HL-60 (cell line): ENCODE results near the gene ZCWPW2.

Experiments used
- GABPA ChIP-seq: IDR thresholded peaks from 2 replicates; pipeline ENCODE4 v1.6.1; 2012; ENCODE audit warnings: low read depth
- POLR2AphosphoS5 ChIP-seq: IDR thresholded peaks from 2 replicates; pipeline ENCODE4 v1.6.1; 2012; ENCODE audit warnings: low read depth
- SPI1 ChIP-seq: IDR thresholded peaks from 2 replicates; pipeline ENCODE4 v1.6.1; 2012; ENCODE audit warnings: low read depth, mild to moderate bottlenecking, borderline replicate concordance
- TF ChIP-seq, protein P1 (sequence below): IDR thresholded peaks from one replicate; pipeline ENCODE4 v1.5.1; 2011; ENCODE audit warnings: low read length, control low read depth, inconsistent platforms; ENCODE audit not compliant: insufficient read depth
- TF ChIP-seq, protein P2 (sequence below): IDR thresholded peaks from 2 replicates; pipeline ENCODE4 v1.6.1; 2012; ENCODE audit warnings: low read depth; ENCODE audit not compliant: insufficient replicate concordance

DNA sequence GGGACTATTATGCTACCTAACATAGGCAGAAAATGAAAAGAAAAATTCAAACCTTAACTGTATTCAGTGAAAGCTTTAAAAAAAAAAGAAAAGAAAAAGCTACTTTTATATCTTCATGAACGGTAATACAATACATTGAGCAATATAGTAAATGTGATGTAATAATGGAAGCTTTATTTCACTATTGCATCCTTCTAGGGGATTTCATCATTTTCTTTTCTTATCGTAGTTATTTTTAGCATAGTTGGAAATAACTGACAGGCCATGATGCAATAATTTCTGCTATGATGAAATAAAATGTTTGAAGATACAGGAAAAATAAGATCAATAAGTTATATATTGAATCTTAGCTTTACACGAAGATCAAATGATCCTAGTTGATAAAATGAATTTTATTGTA is 40.3 kb upstream of the ZCWPW2 start:
- TF ChIP-seq, protein P1, sequence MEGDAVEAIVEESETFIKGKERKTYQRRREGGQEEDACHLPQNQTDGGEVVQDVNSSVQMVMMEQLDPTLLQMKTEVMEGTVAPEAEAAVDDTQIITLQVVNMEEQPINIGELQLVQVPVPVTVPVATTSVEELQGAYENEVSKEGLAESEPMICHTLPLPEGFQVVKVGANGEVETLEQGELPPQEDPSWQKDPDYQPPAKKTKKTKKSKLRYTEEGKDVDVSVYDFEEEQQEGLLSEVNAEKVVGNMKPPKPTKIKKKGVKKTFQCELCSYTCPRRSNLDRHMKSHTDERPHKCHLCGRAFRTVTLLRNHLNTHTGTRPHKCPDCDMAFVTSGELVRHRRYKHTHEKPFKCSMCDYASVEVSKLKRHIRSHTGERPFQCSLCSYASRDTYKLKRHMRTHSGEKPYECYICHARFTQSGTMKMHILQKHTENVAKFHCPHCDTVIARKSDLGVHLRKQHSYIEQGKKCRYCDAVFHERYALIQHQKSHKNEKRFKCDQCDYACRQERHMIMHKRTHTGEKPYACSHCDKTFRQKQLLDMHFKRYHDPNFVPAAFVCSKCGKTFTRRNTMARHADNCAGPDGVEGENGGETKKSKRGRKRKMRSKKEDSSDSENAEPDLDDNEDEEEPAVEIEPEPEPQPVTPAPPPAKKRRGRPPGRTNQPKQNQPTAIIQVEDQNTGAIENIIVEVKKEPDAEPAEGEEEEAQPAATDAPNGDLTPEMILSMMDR: no peak
- TF ChIP-seq SPI1 (no peak), POLR2AphosphoS5 (no peak), GABPA (no peak)
- TF ChIP-seq, protein P2, sequence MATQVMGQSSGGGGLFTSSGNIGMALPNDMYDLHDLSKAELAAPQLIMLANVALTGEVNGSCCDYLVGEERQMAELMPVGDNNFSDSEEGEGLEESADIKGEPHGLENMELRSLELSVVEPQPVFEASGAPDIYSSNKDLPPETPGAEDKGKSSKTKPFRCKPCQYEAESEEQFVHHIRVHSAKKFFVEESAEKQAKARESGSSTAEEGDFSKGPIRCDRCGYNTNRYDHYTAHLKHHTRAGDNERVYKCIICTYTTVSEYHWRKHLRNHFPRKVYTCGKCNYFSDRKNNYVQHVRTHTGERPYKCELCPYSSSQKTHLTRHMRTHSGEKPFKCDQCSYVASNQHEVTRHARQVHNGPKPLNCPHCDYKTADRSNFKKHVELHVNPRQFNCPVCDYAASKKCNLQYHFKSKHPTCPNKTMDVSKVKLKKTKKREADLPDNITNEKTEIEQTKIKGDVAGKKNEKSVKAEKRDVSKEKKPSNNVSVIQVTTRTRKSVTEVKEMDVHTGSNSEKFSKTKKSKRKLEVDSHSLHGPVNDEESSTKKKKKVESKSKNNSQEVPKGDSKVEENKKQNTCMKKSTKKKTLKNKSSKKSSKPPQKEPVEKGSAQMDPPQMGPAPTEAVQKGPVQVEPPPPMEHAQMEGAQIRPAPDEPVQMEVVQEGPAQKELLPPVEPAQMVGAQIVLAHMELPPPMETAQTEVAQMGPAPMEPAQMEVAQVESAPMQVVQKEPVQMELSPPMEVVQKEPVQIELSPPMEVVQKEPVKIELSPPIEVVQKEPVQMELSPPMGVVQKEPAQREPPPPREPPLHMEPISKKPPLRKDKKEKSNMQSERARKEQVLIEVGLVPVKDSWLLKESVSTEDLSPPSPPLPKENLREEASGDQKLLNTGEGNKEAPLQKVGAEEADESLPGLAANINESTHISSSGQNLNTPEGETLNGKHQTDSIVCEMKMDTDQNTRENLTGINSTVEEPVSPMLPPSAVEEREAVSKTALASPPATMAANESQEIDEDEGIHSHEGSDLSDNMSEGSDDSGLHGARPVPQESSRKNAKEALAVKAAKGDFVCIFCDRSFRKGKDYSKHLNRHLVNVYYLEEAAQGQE: no peak
